Inferior parietal cortex (tissue), 1 donor: Measurements from ENCODE around the gene GRID1.

Source experiments
- DNase-seq: peaks from one replicate; pipeline ENCODE4 v3.0.0-alpha.2; 2016; ENCODE audit errors: extremely low spot score

The GRID1 gene

GRCh38 chr10:86213148-86213547, 153.4 kb downstream of the GRID1 start:
- no peak for DNase-seq

- no peak for DNase-seq
Observed at GRCh38 chr10:86212391-86212700, 154.2 kb downstream of the GRID1 start.

GRCh38 chr10:86211691-86212390, 154.8 kb downstream of the GRID1 start:
- no peak for DNase-seq

GRCh38 chr10:86210416-86210815, 156.2 kb downstream of the GRID1 start:
- DNase-seq: no peak

GRCh38 chr10:86209726-86210125, 156.9 kb downstream of the GRID1 start:
- no peak for DNase-seq

- DNase-seq: no peak
Observed at GRCh38 chr10:86207226-86207625, 159.4 kb downstream of the GRID1 start.

- no peak for DNase-seq
Observed at GRCh38 chr10:86206240-86206579, 160.4 kb downstream of the GRID1 start.

GRCh38 chr10:86205306-86206239, 161.0 kb downstream of the GRID1 start:
- DNase-seq: no peak

GRCh38 chr10:86204421-86205305, 161.9 kb downstream of the GRID1 start:
- peak; percentile 53 for DNase-seq

GRCh38 chr10:86203162-86203905, 163.3 kb downstream of the GRID1 start:
- DNase-seq: no peak

- DNase-seq: no peak
Observed at GRCh38 chr10:86202226-86202735, 164.3 kb downstream of the GRID1 start.

GRCh38 chr10:86200867-86201266, 165.7 kb downstream of the GRID1 start:
- DNase-seq: no peak

- DNase-seq: no peak
Observed at GRCh38 chr10:86200269-86200668, 166.3 kb downstream of the GRID1 start.

- no peak for DNase-seq
Observed at GRCh38 chr10:86199041-86199440, 167.6 kb downstream of the GRID1 start.

- DNase-seq: no peak
Observed at GRCh38 chr10:86198271-86198670, 168.3 kb downstream of the GRID1 start.

- no peak for DNase-seq
Observed at GRCh38 chr10:86197166-86197790, 169.3 kb downstream of the GRID1 start.

- no peak for DNase-seq
Observed at GRCh38 chr10:86195521-86196157, 171.0 kb downstream of the GRID1 start.

- no peak for DNase-seq
Observed at GRCh38 chr10:86194684-86195083, 171.9 kb downstream of the GRID1 start.

GRCh38 chr10:86193841-86194240, 172.8 kb downstream of the GRID1 start:
- no peak for DNase-seq

GRCh38 chr10:86192691-86193090, 173.9 kb downstream of the GRID1 start:
- DNase-seq: no peak
